MM.1S (cell line): ENCODE data around the gene PREB.

Experiments
- DNase-seq: peaks from one replicate; pipeline ENCODE4 v3.0.0-alpha.2; 2015
- H2AFZ ChIP-seq: fragments of 300-600 bp; sonication (generic); 2 replicates; pipeline ENCODE4 v1.6.0; 2016; ENCODE audit warnings: antibody characterized with exemption, low read length
- H3F3A ChIP-seq: fragments of 300-600 bp; sonication (generic); 2 replicates; pipeline ENCODE4 v1.6.1; 2016; ENCODE audit warnings: mild to moderate bottlenecking, antibody characterized with exemption, low read length, moderate library complexity, mixed read lengths; ENCODE audit not compliant: insufficient read depth
- H3K27ac ChIP-seq: fragments of 300-600 bp; sonication (generic); 2 replicates; pipeline ENCODE4 v1.5.1; 2016; ENCODE audit warnings: mild to moderate bottlenecking, low read length
- H3K27me3 ChIP-seq: fragments of 300-600 bp; sonication (generic); replicated peaks from 2 replicates; pipeline ENCODE4 v1.6.0; 2016; ENCODE audit warnings: low read length; ENCODE audit not compliant: insufficient read depth
- H3K36me3 ChIP-seq: fragments of 300-600 bp; sonication (generic); replicated peaks from 2 replicates; pipeline ENCODE4 v1.6.1; 2016; ENCODE audit warnings: mild to moderate bottlenecking, low read length, mixed read lengths; ENCODE audit not compliant: insufficient read depth
- H3K4me1 ChIP-seq: fragments of 300-600 bp; sonication (generic); 2 replicates; pipeline ENCODE4 v1.6.1; 2016; ENCODE audit warnings: low read length, mixed read lengths
- H3K4me2 ChIP-seq: fragments of 300-600 bp; sonication (generic); 2 replicates; pipeline ENCODE4 v1.6.0; 2016; ENCODE audit warnings: low read depth, low read length
- H3K4me3 ChIP-seq: fragments of 300-600 bp; sonication (generic); 2 replicates; pipeline ENCODE4 v1.5.1; 2016; ENCODE audit warnings: low read length, mixed read lengths
- H3K79me2 ChIP-seq: fragments of 300-600 bp; sonication (generic); 2 replicates; pipeline ENCODE4 v1.6.1; 2016; ENCODE audit warnings: mixed run types, low read length, mixed read lengths
- H3K9ac ChIP-seq: fragments of 300-600 bp; sonication (generic); 2 replicates; pipeline ENCODE4 v1.6.1; 2016; ENCODE audit warnings: low read length, mixed read lengths
- H3K9me2 ChIP-seq: fragments of 300-600 bp; sonication (generic); replicated peaks from 2 replicates; pipeline ENCODE4 v1.6.1; 2016; ENCODE audit warnings: mild to moderate bottlenecking, low read length, mixed read lengths; ENCODE audit not compliant: insufficient read depth
- H3K9me3 ChIP-seq: fragments of 300-600 bp; sonication (generic); replicated peaks from 2 replicates; pipeline ENCODE4 v1.6.1; 2016; ENCODE audit warnings: mild to moderate bottlenecking, low read length, mixed read lengths; ENCODE audit not compliant: insufficient read depth
- H4K20me1 ChIP-seq: fragments of 300-600 bp; sonication (generic); 2 replicates; pipeline ENCODE4 v1.6.1; 2016; ENCODE audit warnings: mild to moderate bottlenecking, low read length, moderate library complexity, mixed read lengths; ENCODE audit not compliant: insufficient read depth
- EZH2 ChIP-seq: fragments of 300-600 bp; sonication (generic); optimal IDR thresholded peaks from 2 replicates; pipeline ENCODE3; 2017; ENCODE audit warnings: low read depth, mild to moderate bottlenecking, antibody characterized with exemption, low read length, mixed read lengths
- EZH2phosphoT487 ChIP-seq: fragments of 300-600 bp; sonication (generic); IDR thresholded peaks from 2 replicates; pipeline ENCODE4 v1.6.1; 2018; ENCODE audit warnings: antibody characterized with exemption, low read length
- TF ChIP-seq, protein P1 (sequence below): fragments of 300-600 bp; sonication (generic); IDR thresholded peaks from 2 replicates; pipeline ENCODE4 v1.5.1; 2016; ENCODE audit warnings: antibody characterized with exemption, low read length, mixed read lengths

The PREB gene

DNA sequence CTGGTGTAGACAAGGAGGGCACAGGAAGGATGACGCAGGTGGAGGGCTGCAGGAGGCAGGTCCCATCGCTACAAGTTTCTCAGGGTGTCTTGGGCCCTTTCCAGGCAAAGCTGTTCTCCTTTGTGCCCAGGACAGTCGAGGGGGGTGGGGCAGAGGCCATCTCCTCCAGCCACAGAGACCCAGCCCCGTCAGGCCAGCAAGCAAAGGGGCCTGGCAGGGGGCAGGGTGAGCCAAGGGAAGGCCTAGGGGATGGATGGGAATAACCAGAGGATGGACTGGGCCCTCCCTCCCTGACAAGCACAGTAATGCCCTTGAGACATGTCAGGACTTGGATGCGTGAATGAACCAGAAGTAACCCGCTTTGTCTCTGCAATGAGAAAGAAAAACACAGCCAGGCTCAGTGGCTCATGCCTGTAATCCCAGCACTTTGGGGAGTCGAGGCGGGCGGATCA lies 20.7 kb upstream of the PREB start:
- H3K4me1 ChIP-seq = peaks cover 46% of the 10 kb centered on the region
- no peak overlapping the region for H3K27ac ChIP-seq
- H3K9me2 ChIP-seq = no peaks in the 10 kb centered on the region
- no peaks in the 10 kb centered on the region for H3K79me2 ChIP-seq
- H2AFZ ChIP-seq = no peak overlapping the region
- H3K27me3 ChIP-seq = no peaks in the 10 kb centered on the region
- no peaks in the 10 kb centered on the region for H4K20me1 ChIP-seq
- H3K4me3 ChIP-seq = no peak overlapping the region
- H3K4me2 ChIP-seq = no peak overlapping the region
- peaks cover 30% of the 10 kb centered on the region for H3F3A ChIP-seq
- no peak overlapping the region for H3K9ac ChIP-seq
- no peak for TF ChIP-seq EZH2phosphoT487
- no peak for TF ChIP-seq EZH2
- TF ChIP-seq, protein P1, sequence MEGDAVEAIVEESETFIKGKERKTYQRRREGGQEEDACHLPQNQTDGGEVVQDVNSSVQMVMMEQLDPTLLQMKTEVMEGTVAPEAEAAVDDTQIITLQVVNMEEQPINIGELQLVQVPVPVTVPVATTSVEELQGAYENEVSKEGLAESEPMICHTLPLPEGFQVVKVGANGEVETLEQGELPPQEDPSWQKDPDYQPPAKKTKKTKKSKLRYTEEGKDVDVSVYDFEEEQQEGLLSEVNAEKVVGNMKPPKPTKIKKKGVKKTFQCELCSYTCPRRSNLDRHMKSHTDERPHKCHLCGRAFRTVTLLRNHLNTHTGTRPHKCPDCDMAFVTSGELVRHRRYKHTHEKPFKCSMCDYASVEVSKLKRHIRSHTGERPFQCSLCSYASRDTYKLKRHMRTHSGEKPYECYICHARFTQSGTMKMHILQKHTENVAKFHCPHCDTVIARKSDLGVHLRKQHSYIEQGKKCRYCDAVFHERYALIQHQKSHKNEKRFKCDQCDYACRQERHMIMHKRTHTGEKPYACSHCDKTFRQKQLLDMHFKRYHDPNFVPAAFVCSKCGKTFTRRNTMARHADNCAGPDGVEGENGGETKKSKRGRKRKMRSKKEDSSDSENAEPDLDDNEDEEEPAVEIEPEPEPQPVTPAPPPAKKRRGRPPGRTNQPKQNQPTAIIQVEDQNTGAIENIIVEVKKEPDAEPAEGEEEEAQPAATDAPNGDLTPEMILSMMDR = no peak
- H3K9me3 ChIP-seq = no peaks in the 10 kb centered on the region
- no peak for DNase-seq
- H3K36me3 ChIP-seq = no peaks in the 10 kb centered on the region

DNA sequence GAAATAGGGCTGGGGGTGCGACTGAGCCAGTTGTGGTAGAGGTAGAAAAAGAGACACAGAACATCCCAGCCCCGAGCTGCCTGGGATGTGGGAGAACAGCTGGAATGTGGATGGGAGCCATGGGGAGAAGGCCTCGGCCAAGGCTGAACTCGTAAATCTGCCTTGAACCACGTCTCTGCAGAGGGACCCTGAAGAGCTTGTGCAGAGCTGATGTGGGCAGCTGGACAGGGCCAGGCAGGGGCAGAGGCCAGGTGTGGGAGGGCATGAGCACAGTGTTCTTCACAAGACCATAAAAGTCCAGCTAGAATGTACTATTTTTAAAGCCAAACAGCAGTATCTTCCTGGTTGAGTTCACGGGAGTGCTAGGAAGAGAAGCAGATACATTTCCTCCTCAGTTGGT lies 20.1 kb upstream of the PREB start:
- no peaks in the 10 kb centered on the region for H3K9me2 ChIP-seq
- no peak overlapping the region for H3K4me3 ChIP-seq
- no peak for TF ChIP-seq EZH2phosphoT487
- TF ChIP-seq, protein P1 = no peak
- TF ChIP-seq EZH2 = no peak
- H3K4me2 ChIP-seq = no peak overlapping the region
- H3K36me3 ChIP-seq = no peaks in the 10 kb centered on the region
- peaks cover 46% of the 10 kb centered on the region for H3K4me1 ChIP-seq
- no peak for DNase-seq
- H3F3A ChIP-seq = peaks cover 30% of the 10 kb centered on the region
- H2AFZ ChIP-seq = no peak overlapping the region
- H3K9ac ChIP-seq = no peak overlapping the region
- H3K27me3 ChIP-seq = no peaks in the 10 kb centered on the region
- H4K20me1 ChIP-seq = no peaks in the 10 kb centered on the region
- no peaks in the 10 kb centered on the region for H3K79me2 ChIP-seq
- no peak overlapping the region for H3K27ac ChIP-seq
- no peaks in the 10 kb centered on the region for H3K9me3 ChIP-seq

- peak overlapping the region; percentile 36 for H3K4me2 ChIP-seq
- H3K4me1 ChIP-seq = peaks cover 45% of the 10 kb centered on the region
- DNase-seq = peak; percentile 83
- no peaks in the 10 kb centered on the region for H3K9me3 ChIP-seq
- peaks cover 30% of the 10 kb centered on the region for H3F3A ChIP-seq
- peak overlapping the region; percentile 9; the same call in 1 of the 2 replicates for H3K9ac ChIP-seq
- no peak overlapping the region for H3K4me3 ChIP-seq
- H3K79me2 ChIP-seq = no peaks in the 10 kb centered on the region
- no peaks in the 10 kb centered on the region for H3K9me2 ChIP-seq
- H3K27ac ChIP-seq = peak overlapping the region; percentile 74
- H3K27me3 ChIP-seq = no peaks in the 10 kb centered on the region
- TF ChIP-seq, protein P1 = no peak
- no peak for TF ChIP-seq EZH2phosphoT487
- TF ChIP-seq EZH2 = no peak
- peak overlapping the region; percentile 20 for H2AFZ ChIP-seq
- no peaks in the 10 kb centered on the region for H3K36me3 ChIP-seq
- no peaks in the 10 kb centered on the region for H4K20me1 ChIP-seq
Measured at GRCh38 chr2:27152796-27153464, 18.5 kb upstream of the PREB start.
